PC-3 (cell line): ENCODE results near the gene SRRM2.

Source experiments
- CTCF ChIP-seq: fragments of 300-600 bp; sonication (generic); conservative IDR thresholded peaks from 2 replicates; pipeline ENCODE4 v1.5.1; 2017; ENCODE audit warnings: antibody characterized with exemption, low read depth, mild to moderate bottlenecking, low read length
- EZH2 ChIP-seq: fragments of 300-600 bp; sonication (generic); IDR thresholded peaks from one replicate; pipeline ENCODE4 v1.6.1; 2017; ENCODE audit warnings: antibody characterized with exemption, mild to moderate bottlenecking, low read length; ENCODE audit not compliant: unreplicated experiment
- EZH2phosphoT487 ChIP-seq: fragments of 300-600 bp; sonication (generic); IDR thresholded peaks from 2 replicates; pipeline ENCODE4 v1.6.1; 2018; ENCODE audit warnings: mild to moderate bottlenecking, antibody characterized with exemption, low read length, borderline replicate concordance

- TF ChIP-seq CTCF (no peak), EZH2 (no peak), EZH2phosphoT487 (no peak)
Measured at GRCh38 chr16:2795395-2796143, 43.1 kb downstream of the SRRM2 start.
